ENCODE results near the gene RSAD2.

- no peak for TF ChIP-seq POLR2A (IDR thresholded peaks at IDR 0.05; ENCODE audit: low read depth, low read length)
- no peak for TF ChIP-seq POLR2AphosphoS5 (IDR thresholded peaks at IDR 0.05; ENCODE audit: low read depth, low read length)
These were observed at the start of gene RSAD2 for GRCh38 chr2:6877402-6878304.
